Cardiac muscle cell (in vitro differentiated cells and primary cell): ENCODE results near the gene NISCH. TPM values are rescaled to one million over a fixed set of nuclear protein-coding genes. Genes with fewer than 3 reads are reported as not detected.

Source experiments
- DNase-seq, 2 donors: peaks; one replicate each; pipeline versions ENCODE4 v3.0.0 to v3.0.0-alpha.2; 2010 to 2017; ENCODE audit warnings: low read depth in 1 of 2, low spot score in 1 of 2
- H3K27ac ChIP-seq: fragments of 200-600 bp; sonication (generic); 2 replicates; pipeline ENCODE4 v1.5.1; 2016
- H3K27me3 ChIP-seq: fragments of 200-600 bp; sonication (generic); 2 replicates; pipeline ENCODE4 v1.6.0; 2016; ENCODE audit warnings: control low read depth
- H3K36me3 ChIP-seq: fragments of 200-600 bp; sonication (generic); 2 replicates; pipeline ENCODE4 v1.5.1; 2016; ENCODE audit warnings: control low read depth
- H3K4me1 ChIP-seq: fragments of 200-600 bp; sonication (generic); 2 replicates; pipeline ENCODE4 v1.8.1; 2017; ENCODE audit warnings: low read depth, mild to moderate bottlenecking, mixed run types
- H3K4me3 ChIP-seq: fragments of 200-600 bp; sonication (generic); 2 replicates; pipeline ENCODE4 v1.5.1; 2016; ENCODE audit warnings: mild to moderate bottlenecking
- H3K9me3 ChIP-seq: fragments of 200-600 bp; sonication (generic); 2 replicates; pipeline ENCODE4 v1.5.1; 2017; ENCODE audit warnings: low read depth, mild to moderate bottlenecking, control low read depth
- polyA plus RNA-seq: library from polyadenylated mRNA; unstranded; fragments of >200 nt; fragmentation: Nextera tagmentation; extraction: Ambion mirVana; gene quantifications from 2 replicates; pipeline ENCODE4 v1.2.1, GENCODE V29; 2016
- total RNA-seq: library from RNA; depleted of rRNA; stranded (reverse); fragments of >200 nt; gene quantifications from 2 replicates; pipeline ENCODE4 v1.2.3, GENCODE V29; 2016
- TF ChIP-seq, protein P1 (sequence below): IDR thresholded peaks from 2 replicates; pipeline ENCODE4 v1.5.1; 2012; ENCODE audit warnings: low read depth, mild to moderate bottlenecking, low read length

NISCH gene
- total and polyA plus RNA-seq, 2 experiments from 2014 or later, result 80.8 to 205 TPM

DNA sequence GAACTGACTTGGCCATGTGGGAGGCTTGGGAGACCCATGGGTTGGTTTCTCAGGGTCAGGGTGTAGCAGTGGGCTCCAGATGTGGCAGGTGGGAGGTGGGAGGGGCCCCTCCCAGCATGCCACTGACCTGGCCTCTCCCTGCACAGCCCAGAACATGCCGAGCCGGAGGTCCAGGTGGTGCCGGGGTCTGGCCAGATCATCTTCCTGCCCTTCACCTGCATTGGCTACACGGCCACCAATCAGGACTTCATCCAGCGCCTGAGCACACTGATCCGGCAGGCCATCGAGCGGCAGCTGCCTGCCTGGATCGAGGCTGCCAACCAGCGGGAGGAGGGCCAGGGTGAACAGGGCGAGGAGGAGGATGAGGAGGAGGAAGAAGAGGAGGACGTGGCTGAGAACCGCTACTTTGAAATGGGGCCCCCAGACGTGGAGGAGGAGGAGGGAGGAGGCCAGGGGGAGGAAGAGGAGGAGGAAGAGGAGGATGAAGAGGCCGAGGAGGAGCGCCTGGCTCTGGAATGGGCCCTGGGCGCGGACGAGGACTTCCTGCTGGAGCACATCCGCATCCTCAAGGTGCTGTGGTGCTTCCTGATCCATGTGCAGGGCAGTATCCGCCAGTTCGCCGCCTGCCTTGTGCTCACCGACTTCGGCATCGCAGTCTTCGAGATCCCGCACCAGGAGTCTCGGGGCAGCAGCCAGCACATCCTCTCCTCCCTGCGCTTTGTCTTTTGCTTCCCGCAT lies 31.8 kb downstream of the NISCH start:
- peaks cover 53% of the 10 kb centered on the region for H3K36me3 ChIP-seq

DNA sequence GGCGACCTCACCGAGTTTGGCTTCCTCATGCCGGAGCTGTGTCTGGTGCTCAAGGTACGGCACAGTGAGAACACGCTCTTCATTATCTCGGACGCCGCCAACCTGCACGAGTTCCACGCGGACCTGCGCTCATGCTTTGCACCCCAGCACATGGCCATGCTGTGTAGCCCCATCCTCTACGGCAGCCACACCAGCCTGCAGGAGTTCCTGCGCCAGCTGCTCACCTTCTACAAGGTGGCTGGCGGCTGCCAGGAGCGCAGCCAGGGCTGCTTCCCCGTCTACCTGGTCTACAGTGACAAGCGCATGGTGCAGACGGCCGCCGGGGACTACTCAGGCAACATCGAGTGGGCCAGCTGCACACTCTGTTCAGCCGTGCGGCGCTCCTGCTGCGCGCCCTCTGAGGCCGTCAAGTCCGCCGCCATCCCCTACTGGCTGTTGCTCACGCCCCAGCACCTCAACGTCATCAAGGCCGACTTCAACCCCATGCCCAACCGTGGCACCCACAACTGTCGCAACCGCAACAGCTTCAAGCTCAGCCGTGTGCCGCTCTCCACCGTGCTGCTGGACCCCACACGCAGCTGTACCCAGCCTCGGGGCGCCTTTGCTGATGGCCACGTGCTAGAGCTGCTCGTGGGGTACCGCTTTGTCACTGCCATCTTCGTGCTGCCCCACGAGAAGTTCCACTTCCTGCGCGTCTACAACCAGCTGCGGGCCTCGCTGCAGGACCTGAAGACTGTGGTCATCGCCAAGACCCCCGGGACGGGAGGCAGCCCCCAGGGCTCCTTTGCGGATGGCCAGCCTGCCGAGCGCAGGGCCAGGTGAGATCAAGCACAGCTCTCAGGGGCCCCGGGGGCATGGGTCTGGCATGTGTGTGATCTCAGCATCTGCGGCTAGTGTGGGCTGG lies 32.6 kb downstream of the NISCH start:
- Histone ChIP-seq H3K36me3 (peaks cover 56% of the 10 kb centered on the region), H3K9me3 (no peaks in the 10 kb centered on the region), H3K27ac (no peak overlapping the region), H3K4me1 (peaks cover 22% of the 10 kb centered on the region), H3K27me3 (no peaks in the 10 kb centered on the region), H3K4me3 (no peak overlapping the region)
- TF ChIP-seq, protein P1, sequence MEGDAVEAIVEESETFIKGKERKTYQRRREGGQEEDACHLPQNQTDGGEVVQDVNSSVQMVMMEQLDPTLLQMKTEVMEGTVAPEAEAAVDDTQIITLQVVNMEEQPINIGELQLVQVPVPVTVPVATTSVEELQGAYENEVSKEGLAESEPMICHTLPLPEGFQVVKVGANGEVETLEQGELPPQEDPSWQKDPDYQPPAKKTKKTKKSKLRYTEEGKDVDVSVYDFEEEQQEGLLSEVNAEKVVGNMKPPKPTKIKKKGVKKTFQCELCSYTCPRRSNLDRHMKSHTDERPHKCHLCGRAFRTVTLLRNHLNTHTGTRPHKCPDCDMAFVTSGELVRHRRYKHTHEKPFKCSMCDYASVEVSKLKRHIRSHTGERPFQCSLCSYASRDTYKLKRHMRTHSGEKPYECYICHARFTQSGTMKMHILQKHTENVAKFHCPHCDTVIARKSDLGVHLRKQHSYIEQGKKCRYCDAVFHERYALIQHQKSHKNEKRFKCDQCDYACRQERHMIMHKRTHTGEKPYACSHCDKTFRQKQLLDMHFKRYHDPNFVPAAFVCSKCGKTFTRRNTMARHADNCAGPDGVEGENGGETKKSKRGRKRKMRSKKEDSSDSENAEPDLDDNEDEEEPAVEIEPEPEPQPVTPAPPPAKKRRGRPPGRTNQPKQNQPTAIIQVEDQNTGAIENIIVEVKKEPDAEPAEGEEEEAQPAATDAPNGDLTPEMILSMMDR, result no peak
- no peak for DNase-seq

More for the DNA sequence above, 31.8 kb downstream of the NISCH start:
- Histone ChIP-seq H3K9me3 (no peaks in the 10 kb centered on the region), H3K27ac (no peak overlapping the region), H3K4me1 (peaks cover 26% of the 10 kb centered on the region), H3K4me3 (no peak overlapping the region), H3K27me3 (no peaks in the 10 kb centered on the region)
- no peak for DNase-seq
- TF ChIP-seq, protein P1, result no peak

DNA sequence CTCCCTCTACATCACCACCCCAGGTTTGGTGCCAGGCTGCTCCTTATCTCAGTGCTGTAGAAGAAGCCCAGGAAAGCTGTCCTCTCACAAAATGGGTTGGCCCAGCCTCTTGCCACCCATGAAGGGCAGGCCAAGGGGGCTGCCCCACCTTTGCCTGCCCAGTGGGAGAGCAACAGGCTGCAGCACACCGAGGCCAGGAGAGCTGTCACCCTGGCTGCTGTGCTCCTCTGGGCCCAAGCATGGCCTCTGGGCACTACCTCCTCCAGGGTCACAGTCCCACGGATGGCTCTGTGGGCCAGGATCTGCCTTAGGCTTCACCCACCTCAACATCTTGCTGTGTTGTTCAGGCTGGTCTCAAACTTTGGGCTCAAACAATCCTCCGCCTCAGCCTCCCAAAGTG lies 33.3 kb downstream of the NISCH start:
- Histone ChIP-seq H3K36me3 (peaks cover 60% of the 10 kb centered on the region), H3K9me3 (no peaks in the 10 kb centered on the region), H3K4me3 (no peak overlapping the region), H3K27ac (no peak overlapping the region), H3K4me1 (peaks cover 15% of the 10 kb centered on the region), H3K27me3 (no peaks in the 10 kb centered on the region)
- TF ChIP-seq, protein P1, result no peak
- DNase-seq, result no peak

DNA sequence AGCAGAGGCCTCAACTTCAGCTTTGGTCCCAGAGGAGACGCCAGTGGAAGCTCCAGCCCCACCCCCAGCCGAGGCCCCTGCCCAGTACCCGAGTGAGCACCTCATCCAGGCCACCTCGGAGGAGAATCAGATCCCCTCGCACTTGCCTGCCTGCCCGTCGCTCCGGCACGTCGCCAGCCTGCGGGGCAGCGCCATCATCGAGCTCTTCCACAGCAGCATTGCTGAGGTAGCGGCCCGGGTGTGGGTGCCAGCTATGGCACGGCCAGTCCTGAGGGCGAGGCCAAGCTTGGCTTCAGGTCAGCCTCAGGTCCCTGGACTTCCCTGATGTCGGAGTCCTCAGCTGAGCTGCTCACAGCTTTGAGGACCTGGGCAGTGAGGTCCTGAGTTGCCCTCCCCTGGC lies 34.0 kb downstream of the NISCH start:
- no peak for DNase-seq
- Histone ChIP-seq H3K36me3 (peaks cover 60% of the 10 kb centered on the region), H3K27me3 (no peaks in the 10 kb centered on the region), H3K4me3 (no peak overlapping the region), H3K27ac (no peak overlapping the region), H3K4me1 (peaks cover 8% of the 10 kb centered on the region), H3K9me3 (no peaks in the 10 kb centered on the region)
- TF ChIP-seq, protein P1, result no peak

DNA sequence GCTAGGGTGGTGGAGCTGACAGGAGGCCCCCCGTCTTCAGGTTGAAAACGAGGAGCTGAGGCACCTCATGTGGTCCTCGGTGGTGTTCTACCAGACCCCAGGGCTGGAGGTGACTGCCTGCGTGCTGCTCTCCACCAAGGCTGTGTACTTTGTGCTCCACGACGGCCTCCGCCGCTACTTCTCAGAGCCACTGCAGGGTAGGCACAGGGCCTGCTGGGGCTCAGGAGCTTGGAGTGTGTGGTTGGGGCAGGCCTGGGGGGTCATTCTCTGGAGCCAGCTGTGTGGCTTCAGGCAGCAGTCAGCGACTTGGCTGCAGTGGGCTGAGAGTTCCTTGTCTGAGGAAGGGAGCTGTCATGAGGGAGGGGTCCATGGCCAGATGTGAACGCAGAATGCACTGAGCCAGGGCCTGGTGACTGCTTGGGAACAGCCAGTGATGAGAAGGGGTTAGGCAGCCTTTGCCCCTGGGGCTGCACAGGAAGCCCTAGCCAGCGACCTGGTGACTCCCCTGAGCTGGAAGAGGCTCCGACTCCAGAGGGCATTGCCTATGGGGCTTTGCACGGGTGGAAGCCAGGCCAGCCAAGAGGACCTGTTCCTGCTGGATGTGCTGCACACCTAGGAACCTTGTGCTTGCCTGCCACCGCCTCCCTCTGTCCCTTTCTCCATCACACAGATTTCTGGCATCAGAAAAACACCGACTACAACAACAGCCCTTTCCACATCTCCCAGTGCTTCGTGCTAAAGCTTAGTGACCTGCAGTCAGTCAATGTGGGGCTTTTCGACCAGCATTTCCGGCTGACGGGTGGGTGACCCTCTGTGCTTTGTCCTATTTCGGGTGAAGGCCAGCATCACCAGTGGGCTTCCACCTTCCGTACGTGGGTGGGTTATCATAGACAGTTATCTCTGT lies 34.9 kb downstream of the NISCH start:
- Histone ChIP-seq H3K27ac (peak overlapping the region; percentile 62), H3K4me1 (no peaks in the 10 kb centered on the region), H3K36me3 (peaks cover 60% of the 10 kb centered on the region), H3K27me3 (no peaks in the 10 kb centered on the region), H3K4me3 (no peak overlapping the region), H3K9me3 (no peaks in the 10 kb centered on the region)
- no peak for DNase-seq
- TF ChIP-seq, protein P1, result no peak
